Type B pancreatic cell (in vitro differentiated cells): ENCODE results near the gene STAG1. TPM values are rescaled to one million over a fixed set of nuclear protein-coding genes. Genes with fewer than 3 reads are reported as not detected.

Experiments
- DNase-seq: peaks from one replicate; pipeline ENCODE4 v3.0.0; 2021; ENCODE audit warnings: mixed read lengths; ENCODE audit not compliant: unreplicated experiment; ENCODE audit errors: extremely low spot score
- H3K27ac Mint-ChIP-seq: 2 replicates; pipeline ENCODE4 v1.8.0; 2021; ENCODE audit warnings: mild to moderate bottlenecking, mixed read lengths
- H3K27me3 Mint-ChIP-seq: 2 replicates; pipeline ENCODE4 v1.8.0; 2021; ENCODE audit warnings: mixed read lengths
- H3K36me3 Mint-ChIP-seq: 2 replicates; pipeline ENCODE4 v1.8.0; 2021; ENCODE audit warnings: mixed read lengths
- H3K4me1 Mint-ChIP-seq: one replicate; pipeline ENCODE4 v1.8.0; 2021; ENCODE audit warnings: mixed read lengths; ENCODE audit not compliant: unreplicated experiment
- H3K4me3 Mint-ChIP-seq: 2 replicates; pipeline ENCODE4 v1.8.0; 2021; ENCODE audit warnings: mild to moderate bottlenecking, mixed read lengths
- H3K9me3 Mint-ChIP-seq: 2 replicates; pipeline ENCODE4 v1.8.0; 2021; ENCODE audit warnings: mixed read lengths
- CTCF ChIP-seq: fragments of 200-600 bp; sonication (generic); conservative IDR thresholded peaks from 2 replicates; pipeline ENCODE4 v1.5.0; 2021; ENCODE audit warnings: antibody characterized with exemption, mild to moderate bottlenecking
- total RNA-seq: library from RNA; stranded (reverse); gene quantifications from 2 replicates; pipeline ENCODE4 v1.2.1, GENCODE V29; 2021; ENCODE audit warnings: low replicate concordance

The STAG1 gene
- total RNA-seq, 1 donor from 2014 or later: 45.5 TPM

- DNase-seq: no peak
- Mint-ChIP-seq H3K27ac (no peak overlapping the region), H3K4me3 (no peak overlapping the region), H3K27me3 (peaks cover 4% of the 10 kb centered on the region), H3K9me3 (no peaks in the 10 kb centered on the region), H3K4me1 (peaks cover 24% of the 10 kb centered on the region), H3K36me3 (no peaks in the 10 kb centered on the region)
- TF ChIP-seq CTCF: no peak
Measured at GRCh38 chr3:136787349-136787748, 35.2 kb upstream of the STAG1 start.

- Mint-ChIP-seq H3K27me3 (no peaks in the 10 kb centered on the region), H3K36me3 (no peaks in the 10 kb centered on the region), H3K9me3 (no peaks in the 10 kb centered on the region), H3K4me3 (no peak overlapping the region), H3K4me1 (peaks cover 15% of the 10 kb centered on the region), H3K27ac (no peak overlapping the region)
- no peak for TF ChIP-seq CTCF
- no peak for DNase-seq
Measured at GRCh38 chr3:136783708-136784191, 31.6 kb upstream of the STAG1 start.

- H3K4me3 Mint-ChIP-seq: no peak overlapping the region
Measured at GRCh38 chr3:136780741-136781140, 28.6 kb upstream of the STAG1 start.

GRCh38 chr3:136778865-136779264 is 26.7 kb upstream of the STAG1 start:
- Mint-ChIP-seq H3K9me3 (no peaks in the 10 kb centered on the region), H3K27ac (no peak overlapping the region), H3K36me3 (no peaks in the 10 kb centered on the region), H3K4me3 (no peak overlapping the region), H3K4me1 (no peaks in the 10 kb centered on the region), H3K27me3 (no peaks in the 10 kb centered on the region)
- DNase-seq: no peak
- TF ChIP-seq CTCF: no peak

More at GRCh38 chr3:136780741-136781140, 28.6 kb upstream of the STAG1 start:
- Mint-ChIP-seq H3K27ac (no peak overlapping the region), H3K9me3 (no peaks in the 10 kb centered on the region), H3K4me1 (no peaks in the 10 kb centered on the region), H3K36me3 (no peaks in the 10 kb centered on the region), H3K27me3 (no peaks in the 10 kb centered on the region)
- DNase-seq: no peak
- TF ChIP-seq CTCF: no peak

- Mint-ChIP-seq H3K4me1 (no peaks in the 10 kb centered on the region), H3K9me3 (no peaks in the 10 kb centered on the region), H3K36me3 (no peaks in the 10 kb centered on the region), H3K27ac (no peak overlapping the region), H3K27me3 (no peaks in the 10 kb centered on the region), H3K4me3 (no peak overlapping the region)
- DNase-seq: no peak
- no peak for TF ChIP-seq CTCF
Measured at GRCh38 chr3:136772709-136773108, 20.5 kb upstream of the STAG1 start.
